Gastrocnemius medialis (tissue), 4 donors: ENCODE measurements around the gene MRGPRG. TPM values are rescaled to one million over a fixed set of nuclear protein-coding genes. Genes with fewer than 3 reads are reported as not detected.

Source experiments
- ATAC-seq, 2 donors: fragments of 150-250 bp; one replicate each; pipeline ENCODE4 v1.9.1; 2016
- DNase-seq, 2 donors: peaks; one replicate each; pipeline ENCODE4 v3.0.0-alpha.2; 2019
- H3K27ac ChIP-seq, 4 donors: fragments of 200-600 bp; sonication (generic); 1 replicate in 1 of 4; 2 replicates in 3 of 4; pipeline ENCODE4 v1.5.1; 2016 to 2018; ENCODE audit warnings: mild to moderate bottlenecking in 2 of 4, moderate library complexity in 1 of 4
- H3K27me3 ChIP-seq, 3 donors: fragments of 200-600 bp; sonication (generic) in 2 of 3; 1 replicate in 1 of 3; 2 replicates in 2 of 3; pipeline versions ENCODE4 v1.5.1 to v1.6.0; 2016 to 2019; ENCODE audit warnings: mild to moderate bottlenecking in 1 of 3, moderate library complexity in 1 of 3
- H3K36me3 ChIP-seq, 2 donors: fragments of 200-600 bp; sonication (generic) in 1 of 2; one replicate each; pipeline ENCODE4 v1.5.1; 2017 to 2018
- H3K4me1 ChIP-seq, 2 donors: fragments of 200-600 bp; sonication (generic) in 1 of 2; one replicate each; pipeline ENCODE4 v1.5.1; 2016 to 2017; ENCODE audit warnings: mild to moderate bottlenecking in 2 of 2
- H3K4me3 ChIP-seq, 4 donors: fragments of 200-600 bp; sonication (generic) in 3 of 4; 1 replicate in 1 of 4; 2 replicates in 3 of 4; pipeline ENCODE4 v1.5.1; 2016 to 2019; ENCODE audit warnings: mild to moderate bottlenecking in 2 of 4
- H3K9me3 ChIP-seq, 3 donors: fragments of 200-600 bp; sonication (generic) in 2 of 3; 1 replicate in 1 of 3; 2 replicates in 2 of 3; pipeline ENCODE4 v1.5.1; 2016 to 2019
- POLR2A ChIP-seq, 2 donors: fragments of 450-650 bp; IDR thresholded peaks; one replicate each; pipeline ENCODE4 v1.6.1; 2017; ENCODE audit warnings: antibody characterized with exemption in 2 of 2, mild to moderate bottlenecking in 2 of 2, moderate library complexity in 2 of 2
- in situ Hi-C, 4 donors: fragments of 200-750 bp; cut with MboI; loops; one replicate each; pipeline versions ENCODE4 v1.15.0 to v1.8.0; 2017; ENCODE audit warnings: low sequenced_read_pairs in 4 of 4
- intact Hi-C: fragments of 100-400 bp; cut with DNase I; formaldehyde crosslinking; loops from one replicate; pipeline ENCODE4 v1.15.1; 2023; ENCODE audit warnings: low total_unique reads
- total RNA-seq, 4 donors: library from RNA; depleted of rRNA; stranded (reverse); fragments of >200 nt; gene quantifications; one replicate each; pipeline versions ENCODE4 v1.1.0 to v1.2.3, GENCODE V29; 2016
- TF ChIP-seq, protein P1 (sequence below), 5 experiments: fragments of 450-650 bp in 3 of 5; fragments of 200-600 bp in 2 of 5; sonication (generic) in 2 of 5; IDR thresholded peaks in 4 of 5; conservative IDR thresholded peaks in 1 of 5; 1 replicate in 4 of 5; 2 replicates in 1 of 5; pipeline ENCODE4 v1.5.1; 2016 to 2019; ENCODE audit warnings: antibody characterized with exemption in 5 of 5, mild to moderate bottlenecking in 3 of 5, moderate library complexity in 3 of 5

The MRGPRG gene
- total RNA-seq, 4 donors from 2014 or later = not detected

DNA sequence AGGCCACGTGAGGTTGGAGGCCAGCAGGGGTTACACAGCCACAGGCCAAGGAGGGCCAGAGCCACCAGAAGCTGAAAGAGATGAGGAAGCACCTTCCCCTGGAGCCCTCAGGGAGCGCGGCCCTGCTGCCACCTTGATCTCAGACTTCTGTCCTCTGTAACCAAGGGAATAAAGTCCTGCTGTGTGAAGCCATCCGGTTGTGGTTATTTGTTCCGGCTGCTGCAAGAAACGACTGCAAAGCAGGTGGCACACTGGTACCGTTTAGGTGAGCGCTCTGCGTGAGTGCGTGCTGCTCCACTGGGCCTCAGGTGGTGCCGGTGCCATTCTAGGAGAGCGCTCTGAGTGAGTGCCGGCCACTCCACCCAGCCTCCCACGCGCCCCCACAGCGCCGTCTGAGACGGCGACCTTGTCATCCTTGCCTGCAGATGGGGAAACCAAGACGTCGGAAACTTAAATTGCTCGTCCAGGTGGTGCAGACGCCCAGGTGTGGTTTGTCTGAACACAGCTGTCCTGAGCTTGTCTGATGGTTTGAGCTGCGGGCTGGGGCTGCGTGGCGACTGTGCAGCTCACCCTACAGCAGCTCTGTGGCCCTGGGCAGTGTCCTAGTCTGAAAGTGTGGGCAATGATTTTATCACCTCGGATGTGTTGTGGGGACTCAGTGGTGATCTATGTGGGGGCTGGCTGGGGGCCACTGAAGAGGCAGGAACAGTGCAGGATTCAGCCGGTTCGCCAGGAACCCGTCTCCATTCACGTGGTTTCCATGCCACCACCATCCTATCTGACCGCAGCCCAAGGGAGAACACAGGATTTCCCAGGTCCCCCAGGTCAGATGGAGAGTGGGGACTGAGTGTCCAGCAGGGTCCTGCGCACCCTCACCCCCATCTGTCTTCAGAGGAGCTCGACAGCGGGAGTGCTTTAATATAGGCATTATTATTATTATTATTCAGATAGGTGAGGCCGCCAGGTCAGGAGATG, 4.6 kb upstream of the MRGPRG start:
- H3K27me3 ChIP-seq = peaks cover 13 to 37% (median 31%) of the 10 kb centered on the region in 3 donors
- TF ChIP-seq, protein P1, sequence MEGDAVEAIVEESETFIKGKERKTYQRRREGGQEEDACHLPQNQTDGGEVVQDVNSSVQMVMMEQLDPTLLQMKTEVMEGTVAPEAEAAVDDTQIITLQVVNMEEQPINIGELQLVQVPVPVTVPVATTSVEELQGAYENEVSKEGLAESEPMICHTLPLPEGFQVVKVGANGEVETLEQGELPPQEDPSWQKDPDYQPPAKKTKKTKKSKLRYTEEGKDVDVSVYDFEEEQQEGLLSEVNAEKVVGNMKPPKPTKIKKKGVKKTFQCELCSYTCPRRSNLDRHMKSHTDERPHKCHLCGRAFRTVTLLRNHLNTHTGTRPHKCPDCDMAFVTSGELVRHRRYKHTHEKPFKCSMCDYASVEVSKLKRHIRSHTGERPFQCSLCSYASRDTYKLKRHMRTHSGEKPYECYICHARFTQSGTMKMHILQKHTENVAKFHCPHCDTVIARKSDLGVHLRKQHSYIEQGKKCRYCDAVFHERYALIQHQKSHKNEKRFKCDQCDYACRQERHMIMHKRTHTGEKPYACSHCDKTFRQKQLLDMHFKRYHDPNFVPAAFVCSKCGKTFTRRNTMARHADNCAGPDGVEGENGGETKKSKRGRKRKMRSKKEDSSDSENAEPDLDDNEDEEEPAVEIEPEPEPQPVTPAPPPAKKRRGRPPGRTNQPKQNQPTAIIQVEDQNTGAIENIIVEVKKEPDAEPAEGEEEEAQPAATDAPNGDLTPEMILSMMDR (IDR thresholded peaks at IDR 0.05 in 4 of 5, conservative IDR thresholded peaks at IDR 0.05 in 1 of 5) = no peak
- TF ChIP-seq POLR2A (IDR thresholded peaks at IDR 0.05) = no peak
- H3K4me3 ChIP-seq = no peak overlapping the region
- no peaks in the 10 kb centered on the region for H3K4me1 ChIP-seq
- in situ Hi-C loops = no loop called here
- no peak for DNase-seq
- no peaks in the 10 kb centered on the region for H3K36me3 ChIP-seq
- no peak overlapping the region for H3K27ac ChIP-seq
- no peaks in the 10 kb centered on the region for H3K9me3 ChIP-seq
- no peak for ATAC-seq
- intact Hi-C loops = no loop called here

GRCh38 chr11:3222003-3222855, 3.6 kb upstream of the MRGPRG start:
- Histone ChIP-seq H3K36me3 (no peaks in the 10 kb centered on the region), H3K27me3 (peaks cover 13 to 37% (median 31%) of the 10 kb centered on the region in 3 donors), H3K27ac (no peak overlapping the region), H3K4me3 (no peak overlapping the region), H3K9me3 (no peaks in the 10 kb centered on the region), H3K4me1 (no peaks in the 10 kb centered on the region)
- TF ChIP-seq POLR2A (IDR thresholded peaks at IDR 0.05) = no peak
- TF ChIP-seq, protein P1 (IDR thresholded peaks at IDR 0.05 in 4 of 5, conservative IDR thresholded peaks at IDR 0.05 in 1 of 5) = no peak
- DNase-seq = no peak
- in situ Hi-C loops = no loop called here
- ATAC-seq = no peak
- intact Hi-C loops = no loop called here

DNA sequence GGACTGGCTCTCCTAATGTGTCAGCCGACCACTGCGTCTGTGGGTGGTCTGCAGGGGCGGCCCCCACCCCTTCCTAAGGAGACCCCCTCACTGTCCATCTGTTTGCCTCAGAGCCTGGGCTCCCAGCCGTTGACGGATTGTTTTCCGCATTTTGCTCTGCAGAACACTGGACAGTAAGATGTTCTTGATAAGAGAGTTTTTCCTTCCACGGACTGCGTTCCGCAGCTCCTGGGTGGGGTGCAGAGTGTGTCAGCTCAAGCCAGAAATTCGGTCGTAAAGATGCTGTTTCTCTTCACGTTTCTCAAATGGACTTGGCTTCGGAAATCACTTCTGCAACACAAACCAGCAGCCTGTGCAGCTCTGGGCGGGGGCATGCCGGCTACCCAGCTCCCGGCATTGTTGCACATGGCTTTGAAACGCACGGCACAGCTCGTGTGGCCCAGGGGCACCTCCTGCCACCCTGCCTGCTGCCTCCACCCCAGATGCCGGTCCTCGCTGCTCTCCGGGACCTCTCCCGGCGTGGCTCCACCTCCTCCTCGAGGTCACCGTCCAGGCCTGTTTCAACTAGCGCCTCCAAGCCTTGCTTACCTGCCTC, 2.9 kb upstream of the MRGPRG start:
- no peak for ATAC-seq
- H3K9me3 ChIP-seq = no peaks in the 10 kb centered on the region
- H3K27me3 ChIP-seq = peaks cover 13 to 42% (median 31%) of the 10 kb centered on the region in 3 donors
- no peaks in the 10 kb centered on the region for H3K36me3 ChIP-seq
- intact Hi-C loops (no loop called here), in situ Hi-C loops (no loop called here)
- H3K27ac ChIP-seq = no peak overlapping the region
- no peak overlapping the region for H3K4me3 ChIP-seq
- no peak for DNase-seq
- no peak for TF ChIP-seq POLR2A (IDR thresholded peaks at IDR 0.05)
- TF ChIP-seq, protein P1 (IDR thresholded peaks at IDR 0.05 in 4 of 5, conservative IDR thresholded peaks at IDR 0.05 in 1 of 5) = no peak
- H3K4me1 ChIP-seq = no peaks in the 10 kb centered on the region

GRCh38 chr11:3220521-3221407, 2.2 kb upstream of the MRGPRG start:
- Histone ChIP-seq H3K9me3 (no peaks in the 10 kb centered on the region), H3K4me3 (no peak overlapping the region), H3K4me1 (no peaks in the 10 kb centered on the region), H3K27me3 (peaks cover 18 to 49% (median 31%) of the 10 kb centered on the region in 3 donors), H3K27ac (no peak overlapping the region), H3K36me3 (no peaks in the 10 kb centered on the region)
- DNase-seq (peak in 1 of 2 donors; percentile 12), ATAC-seq (no peak)
- in situ Hi-C loops (no loop called here), intact Hi-C loops (no loop called here)
- TF ChIP-seq POLR2A (IDR thresholded peaks at IDR 0.05) = no peak
- TF ChIP-seq, protein P1 (IDR thresholded peaks at IDR 0.05 in 4 of 5, conservative IDR thresholded peaks at IDR 0.05 in 1 of 5) = no peak
